Activated T-cell treated with anti-CD3 and anti-CD28 coated beads, Interleukin-2, amount 50 U/mL, for 48 hours (primary cell): Measurements from ENCODE around the gene PKD2L1.
"Not testable (repeated sequence)": the region's sequence is repeated elsewhere in the genome, so short reads cannot be mapped to it uniquely, and the experiment has no call there.

Experiments used
- DNase-seq, 2 experiments: peaks; one replicate each; pipeline ENCODE4 v3.0.0-alpha.2; 2020

Gene PKD2L1

DNA sequence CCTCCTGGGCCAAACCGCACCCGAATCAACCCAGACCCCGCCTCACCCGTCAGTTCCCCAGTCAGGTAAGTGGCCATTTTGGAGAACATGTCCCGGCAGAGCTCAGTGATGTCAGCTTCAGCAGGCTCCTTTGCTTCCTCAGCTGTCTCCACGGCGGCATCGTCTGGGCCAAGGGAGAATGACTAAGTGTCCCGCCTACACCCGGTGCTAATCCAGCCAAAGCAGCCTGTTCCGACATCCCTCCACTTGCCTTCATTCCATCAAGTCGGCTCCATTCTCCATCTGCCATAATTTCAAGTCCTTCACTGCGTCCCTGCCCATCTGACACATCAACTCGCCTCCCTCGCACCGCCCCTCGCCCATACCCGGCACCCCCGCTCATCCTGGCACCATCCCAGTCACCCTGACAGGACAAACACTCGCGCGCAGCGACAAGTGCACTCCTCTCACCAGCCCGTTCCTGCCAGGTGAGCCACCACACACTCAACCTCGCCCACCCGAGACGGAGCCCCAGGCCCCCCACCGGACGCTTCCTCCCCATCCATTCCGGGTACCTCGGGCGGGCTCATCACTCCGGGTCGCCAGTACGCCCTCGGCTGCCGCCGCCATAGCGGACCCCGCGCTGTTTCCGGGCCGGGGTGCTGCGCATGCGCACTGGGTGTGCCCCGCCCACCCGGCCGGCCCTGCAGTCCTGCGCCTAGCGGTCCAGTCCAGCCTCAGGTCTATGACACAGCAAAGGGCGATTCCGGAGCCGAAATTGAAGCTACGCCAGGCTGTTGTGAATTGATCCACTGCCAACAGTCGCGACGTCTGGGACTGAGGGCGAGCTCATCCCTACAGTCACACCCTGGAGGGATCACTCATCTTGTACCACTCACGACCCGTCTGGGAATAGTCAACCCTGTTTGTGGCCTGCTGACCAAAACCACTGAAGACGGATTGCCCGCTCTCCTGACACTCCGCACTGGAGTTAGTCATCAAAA lies 43.7 kb downstream of the PKD2L1 start, which contains the start of gene BLOC1S2:
Gene BLOC1S2, minus strand, starts transcription at position 630 of the 983 bp plus-strand sequence. Its CDS starts 21 bp downstream, at position 609.
- peak; percentile 92 to 95 for DNase-seq

DNA sequence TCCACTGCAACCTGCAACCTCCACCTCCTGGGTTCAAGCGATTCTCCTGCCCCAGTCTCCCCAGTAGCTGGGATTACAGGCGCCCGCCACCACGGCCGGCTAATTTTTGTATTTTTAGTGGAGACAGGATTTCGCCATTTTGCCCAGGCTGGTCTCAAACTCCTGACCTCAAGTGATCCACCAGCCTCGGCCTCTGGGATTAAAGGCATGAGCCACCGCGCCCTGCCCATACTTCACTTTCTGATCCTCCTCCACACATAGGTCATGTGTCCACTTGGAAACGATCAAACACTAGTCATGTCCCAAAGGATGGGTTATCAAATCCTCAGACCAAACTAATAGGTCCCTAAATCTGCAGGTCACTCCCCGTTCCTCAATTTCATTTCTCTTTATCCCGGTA lies 44.7 kb downstream of the PKD2L1 start:
- DNase-seq, result not testable (repeated sequence)

DNA sequence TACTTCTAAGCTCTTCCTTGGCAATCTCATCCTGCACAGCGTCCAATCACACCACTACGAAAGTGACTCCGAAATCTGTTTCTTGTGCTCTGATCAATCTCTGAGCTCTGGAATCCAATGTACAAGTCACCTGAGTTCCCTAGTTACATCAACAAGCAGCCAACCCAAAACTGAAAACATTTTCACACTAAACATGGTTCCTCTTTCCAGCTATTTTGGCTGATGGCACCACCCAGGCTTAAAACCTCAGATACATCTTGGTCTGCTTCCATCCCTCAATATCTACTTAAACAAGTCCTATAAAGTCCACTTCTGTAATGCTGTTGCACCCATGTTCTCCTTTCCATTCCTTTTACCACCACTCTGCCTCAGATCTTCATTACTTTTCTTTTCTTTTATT lies 47.1 kb downstream of the PKD2L1 start:
- DNase-seq, result no peak

DNA sequence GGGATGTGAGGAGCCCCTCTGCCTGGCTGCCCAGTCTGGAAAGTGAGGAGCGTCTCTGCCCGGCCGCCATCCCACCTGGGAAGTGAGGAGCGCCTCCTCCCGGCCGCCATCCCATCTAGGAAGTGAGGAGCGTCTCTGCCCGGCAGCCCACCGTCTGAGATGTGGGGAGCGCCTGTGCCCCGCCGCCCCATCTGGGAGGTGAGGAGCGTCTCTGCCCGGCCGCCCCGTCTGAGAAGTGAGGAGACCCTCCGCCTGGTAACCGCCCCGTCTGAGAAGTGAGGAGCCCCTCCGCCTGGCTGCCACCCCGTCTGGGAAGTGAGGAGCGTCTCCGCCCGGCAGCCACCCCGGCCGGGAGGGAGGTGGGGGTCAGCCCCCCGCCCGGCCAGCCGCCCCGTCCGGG lies 53.1 kb downstream of the PKD2L1 start:
- DNase-seq, result not testable (repeated sequence)

DNA sequence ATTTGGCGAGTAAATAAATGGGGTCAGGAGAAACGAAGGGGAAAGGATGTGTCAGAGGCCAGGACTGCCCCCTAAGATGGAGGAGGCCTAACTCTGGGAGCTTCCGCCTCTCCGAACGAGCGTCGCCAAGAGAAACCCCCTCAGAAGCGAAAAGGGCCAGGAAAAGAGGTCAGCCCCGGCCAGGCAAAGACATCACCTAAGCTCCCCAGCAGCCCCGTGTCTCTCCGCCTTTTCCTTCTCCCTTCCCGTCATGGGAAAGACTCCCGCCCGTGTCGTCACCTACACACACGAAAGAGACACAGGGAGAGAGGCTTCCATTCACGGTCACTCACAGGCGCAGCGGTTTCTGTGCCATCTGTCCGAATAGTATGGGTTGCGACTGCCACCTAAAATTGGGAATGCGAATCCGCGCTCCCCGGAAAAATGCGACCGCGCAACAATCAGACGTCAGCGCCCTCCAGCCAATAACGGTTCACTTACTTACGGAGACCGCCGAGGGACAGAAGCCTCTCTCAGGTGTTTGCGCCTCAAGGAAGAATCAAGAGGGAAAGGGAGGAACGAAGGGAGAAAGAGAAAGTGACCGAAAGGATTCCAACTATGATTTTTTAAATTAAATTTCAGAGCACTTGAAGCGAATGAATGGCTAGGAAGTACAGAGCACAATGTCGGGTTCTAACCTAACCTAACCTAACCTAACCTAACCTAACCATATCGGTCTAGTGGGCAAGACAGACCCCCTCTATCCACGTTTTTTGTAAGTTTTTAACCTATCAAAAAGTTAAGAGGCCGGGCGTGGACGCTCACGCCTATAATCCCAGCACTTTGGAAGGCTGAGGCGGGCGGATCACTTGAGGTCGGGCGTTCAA lies 62.6 kb downstream of the PKD2L1 start, which contains the start of gene CWF19L1:
Gene CWF19L1, minus strand, starts transcription at position 400 of the 866 bp plus-strand sequence. Its CDS starts 45 bp downstream, at position 355.
- DNase-seq, result peak; percentile 78 to 82

DNA sequence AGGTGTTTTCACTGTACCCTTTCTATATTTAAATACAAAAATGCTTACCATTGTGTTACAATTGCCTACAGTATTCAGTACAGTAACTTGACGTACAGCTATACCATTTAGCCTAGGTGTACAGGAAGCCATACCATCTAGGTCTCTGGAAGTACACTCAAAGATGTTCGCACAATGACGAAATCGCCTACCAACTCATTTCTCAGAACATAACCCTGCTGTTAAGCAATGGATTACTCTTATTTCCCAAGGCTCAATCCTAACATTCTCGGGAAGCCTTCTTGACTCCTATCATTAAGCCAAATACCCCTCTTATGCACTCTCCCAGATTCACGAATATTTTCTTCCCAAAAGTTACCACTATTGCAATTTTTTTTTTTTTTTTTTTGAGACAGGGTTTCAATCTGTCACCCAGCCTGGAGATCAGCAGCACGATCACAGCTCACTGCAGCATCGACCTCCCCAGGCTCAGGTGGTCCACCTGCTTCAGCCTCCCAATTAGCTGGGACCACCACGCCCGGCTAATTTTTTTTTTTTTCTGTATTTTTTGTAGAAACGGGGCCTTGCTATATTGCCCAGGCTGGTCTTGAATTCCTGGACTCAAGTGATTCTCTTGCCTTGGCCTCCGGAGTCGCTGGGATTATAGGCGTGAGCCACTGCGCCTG lies 64.1 kb downstream of the PKD2L1 start:
- no peak for DNase-seq

DNA sequence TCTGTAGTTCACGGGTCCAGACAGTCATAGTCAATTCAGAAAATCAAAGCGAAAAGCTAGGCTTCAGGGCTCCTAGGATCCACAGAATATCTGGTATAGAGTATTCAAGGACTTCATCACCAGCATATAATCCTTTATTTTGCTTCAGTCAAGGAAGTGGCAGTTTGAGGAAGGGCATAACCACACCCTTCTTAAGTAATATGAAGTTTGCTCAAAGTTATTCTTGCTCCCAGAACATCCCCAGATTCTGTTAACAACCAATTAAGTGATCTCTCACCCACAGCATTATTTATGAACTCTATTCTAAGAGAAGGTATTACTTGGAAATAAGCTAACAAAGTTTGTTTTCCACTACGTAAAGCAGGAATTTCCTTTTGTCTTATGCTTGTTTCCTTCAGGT lies 75.8 kb downstream of the PKD2L1 start:
- DNase-seq, result no peak

DNA sequence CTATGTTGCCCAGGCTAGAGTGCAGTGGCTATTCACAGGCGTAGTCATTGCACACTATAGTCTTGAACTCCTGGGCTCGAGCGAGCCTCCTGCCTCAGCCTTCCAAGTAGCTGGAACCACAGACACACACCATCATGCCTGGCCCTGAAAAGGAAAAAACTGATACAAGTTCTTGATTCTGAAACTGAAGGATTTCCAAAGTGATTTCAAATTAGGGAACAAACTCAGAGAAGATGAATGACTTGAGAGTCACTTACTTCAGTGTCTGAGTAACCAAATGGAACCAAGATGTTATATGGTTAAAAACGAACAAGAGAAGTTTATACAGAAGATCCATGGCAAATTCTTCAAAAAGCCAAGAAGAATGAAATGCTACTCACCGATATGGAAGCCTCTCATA lies 77.0 kb downstream of the PKD2L1 start:
- no peak for DNase-seq

DNA sequence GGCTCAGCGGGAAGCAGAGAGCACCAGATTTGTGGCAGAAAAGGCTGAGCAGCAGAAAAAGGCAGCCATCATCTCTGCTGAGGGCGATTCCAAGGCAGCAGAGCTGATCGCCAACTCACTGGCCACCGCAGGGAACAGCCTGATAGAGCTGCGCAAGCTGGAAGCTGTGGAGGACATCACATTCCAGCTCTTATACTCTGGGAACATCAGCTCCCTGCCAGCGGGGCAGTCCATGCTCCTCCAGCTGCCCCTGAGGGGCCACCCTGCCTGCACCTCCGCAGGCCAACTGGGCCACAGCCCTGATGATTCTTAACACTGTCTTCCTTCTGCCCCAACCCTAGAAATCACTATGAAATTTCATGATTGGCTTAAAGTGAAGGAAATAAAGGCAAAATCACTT lies 81.2 kb downstream of the PKD2L1 start:
- DNase-seq, result no peak

DNA sequence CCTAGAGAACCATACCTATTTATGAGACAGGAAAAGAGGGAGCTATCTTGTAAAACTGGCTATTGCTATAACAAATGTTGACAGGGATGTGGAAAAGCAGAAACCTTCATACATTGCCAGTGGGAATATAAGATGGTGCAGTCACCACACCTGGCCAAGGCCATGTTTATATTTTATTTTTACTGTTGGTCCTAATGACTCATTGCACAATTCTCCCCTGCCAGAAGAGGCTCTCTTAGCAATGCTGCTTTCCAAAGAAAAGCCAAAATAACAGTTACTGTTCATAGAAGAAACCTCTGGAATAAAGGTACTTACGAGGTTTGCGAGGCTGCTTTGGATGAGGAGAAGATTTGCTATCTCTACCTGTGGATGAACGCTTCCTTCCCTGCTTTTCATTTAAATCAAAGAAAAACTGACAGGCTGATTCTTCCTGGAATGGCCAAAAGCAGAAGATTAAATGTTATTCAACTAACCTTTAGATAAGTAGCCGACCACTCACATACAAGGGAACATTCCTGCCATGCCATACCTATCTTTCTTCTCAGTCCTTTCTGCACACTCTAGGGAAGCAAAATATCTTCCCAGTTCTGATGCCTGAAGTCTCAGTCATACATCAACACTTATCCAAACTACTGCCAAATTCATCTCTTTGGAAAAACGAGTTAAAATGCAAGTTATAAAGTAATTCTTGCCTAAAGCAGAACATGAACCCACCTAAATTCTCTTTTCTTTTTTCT lies 84.4 kb downstream of the PKD2L1 start:
- DNase-seq, result no peak

DNA sequence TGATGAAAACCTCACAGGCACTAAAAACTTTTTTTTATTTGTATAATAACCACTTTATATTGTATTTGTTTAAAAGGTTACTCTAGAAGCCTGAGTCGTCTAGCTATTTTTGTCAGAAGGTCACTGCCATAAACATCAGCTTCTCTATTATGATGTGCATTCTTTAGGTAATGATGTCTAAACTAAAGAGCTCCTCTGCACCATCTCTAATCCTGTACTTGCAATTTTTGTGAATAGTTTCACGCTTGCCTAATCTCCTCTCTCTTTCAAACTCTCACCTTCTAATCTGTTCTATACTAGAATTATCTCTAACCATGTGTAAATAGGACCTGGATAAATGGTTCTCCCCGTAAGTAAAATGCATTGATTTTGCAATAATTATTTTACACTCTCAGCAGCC lies 90.2 kb downstream of the PKD2L1 start:
- DNase-seq, result no peak

DNA sequence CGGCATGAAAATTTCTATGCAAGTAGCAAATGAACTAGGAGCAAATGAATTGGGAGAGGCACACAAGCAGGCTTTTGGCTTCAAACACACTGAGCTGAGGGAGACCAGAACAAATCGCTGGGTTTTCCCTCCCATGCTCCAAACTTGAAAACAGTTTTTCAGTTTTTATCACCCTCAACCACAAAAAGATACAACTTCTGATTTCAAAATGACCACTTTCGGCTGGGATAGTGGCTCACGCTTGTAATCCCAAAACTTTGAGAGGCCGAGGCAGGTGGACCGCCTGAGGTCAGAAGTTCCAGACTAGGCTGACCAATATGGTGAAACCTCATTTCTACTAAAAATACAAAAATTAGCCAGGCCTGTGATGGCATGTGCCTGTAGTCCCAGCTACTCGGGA lies 91.6 kb downstream of the PKD2L1 start:
- no peak for DNase-seq
